Loucy (cell line): ENCODE results near the gene ZNF362.

ENCODE experiments used
- EZH2phosphoT487 ChIP-seq: fragments of 200-600 bp; IDR thresholded peaks from 2 replicates; pipeline ENCODE4 v1.6.1; 2018; ENCODE audit warnings: antibody characterized with exemption, mild to moderate bottlenecking, moderate library complexity, borderline replicate concordance
- TF ChIP-seq, protein P1 (sequence below): fragments of 200-600 bp; sonication (generic); conservative IDR thresholded peaks from 2 replicates; pipeline ENCODE4 v1.5.1; 2014; ENCODE audit warnings: mild to moderate bottlenecking, antibody characterized with exemption, low read length

DNA sequence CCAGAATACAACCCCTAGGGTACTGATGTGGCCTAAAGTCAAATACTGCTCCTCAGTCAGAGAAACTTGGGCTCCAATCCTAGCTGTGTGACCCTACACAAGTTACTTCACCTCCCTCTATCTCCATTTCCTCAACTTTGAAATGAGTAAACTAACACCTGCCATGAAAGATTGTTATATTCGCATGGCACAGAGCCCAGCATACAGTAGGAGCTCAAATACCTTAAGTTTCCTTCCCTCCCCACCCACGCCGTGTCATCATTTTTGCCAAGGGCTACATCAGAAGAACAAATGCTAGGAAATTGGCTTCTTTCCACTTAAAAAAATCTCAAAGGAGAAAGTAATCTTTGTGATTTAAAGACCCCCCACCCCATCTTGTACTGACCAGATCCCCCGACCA is 22.2 kb upstream of the ZNF362 start:
- TF ChIP-seq, protein P1, sequence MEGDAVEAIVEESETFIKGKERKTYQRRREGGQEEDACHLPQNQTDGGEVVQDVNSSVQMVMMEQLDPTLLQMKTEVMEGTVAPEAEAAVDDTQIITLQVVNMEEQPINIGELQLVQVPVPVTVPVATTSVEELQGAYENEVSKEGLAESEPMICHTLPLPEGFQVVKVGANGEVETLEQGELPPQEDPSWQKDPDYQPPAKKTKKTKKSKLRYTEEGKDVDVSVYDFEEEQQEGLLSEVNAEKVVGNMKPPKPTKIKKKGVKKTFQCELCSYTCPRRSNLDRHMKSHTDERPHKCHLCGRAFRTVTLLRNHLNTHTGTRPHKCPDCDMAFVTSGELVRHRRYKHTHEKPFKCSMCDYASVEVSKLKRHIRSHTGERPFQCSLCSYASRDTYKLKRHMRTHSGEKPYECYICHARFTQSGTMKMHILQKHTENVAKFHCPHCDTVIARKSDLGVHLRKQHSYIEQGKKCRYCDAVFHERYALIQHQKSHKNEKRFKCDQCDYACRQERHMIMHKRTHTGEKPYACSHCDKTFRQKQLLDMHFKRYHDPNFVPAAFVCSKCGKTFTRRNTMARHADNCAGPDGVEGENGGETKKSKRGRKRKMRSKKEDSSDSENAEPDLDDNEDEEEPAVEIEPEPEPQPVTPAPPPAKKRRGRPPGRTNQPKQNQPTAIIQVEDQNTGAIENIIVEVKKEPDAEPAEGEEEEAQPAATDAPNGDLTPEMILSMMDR: no peak
- TF ChIP-seq EZH2phosphoT487: no peak
